Small intestine (tissue), 7 donors: ENCODE data around the gene DDIAS. TPM values are rescaled to one million over a fixed set of nuclear protein-coding genes. Genes with fewer than 3 reads are reported as not detected.
A peak's percentile ranks its signal among the peaks of the same experiment; 100 is the strongest.

ENCODE experiments used
- DNase-seq, 2 donors: peaks; one replicate each; pipeline versions ENCODE4 v3.0.0 to v3.0.0-alpha.2; 2013
- FAIRE-seq: peaks from 2 replicates; lab custom pipeline; 2012; peaks lifted over from hg19 to GRCh38; lab: Jason Lieb, UNC
- H3K27ac ChIP-seq, 3 donors: one replicate each; pipeline ENCODE4 v1.5.1; 2013; ENCODE audit warnings: low read length in 2 of 3, mild to moderate bottlenecking in 2 of 3, control low read depth in 1 of 3, inconsistent platforms in 1 of 3, low read depth in 1 of 3, moderate library complexity in 1 of 3
- H3K27me3 ChIP-seq, 3 donors: one replicate each; pipeline ENCODE4 v1.6.1; 2013; ENCODE audit warnings: low read length in 3 of 3, inconsistent platforms in 1 of 3; ENCODE audit not compliant: control insufficient read depth in 3 of 3, insufficient read depth in 3 of 3
- H3K36me3 ChIP-seq, 3 donors: one replicate each; pipeline ENCODE4 v1.6.1; 2013; ENCODE audit warnings: low read length in 3 of 3, inconsistent platforms in 1 of 3, low read depth in 1 of 3, mild to moderate bottlenecking in 1 of 3, moderate library complexity in 1 of 3; ENCODE audit not compliant: control insufficient read depth in 3 of 3, insufficient read depth in 2 of 3
- H3K4me1 ChIP-seq, 3 donors: one replicate each; pipeline ENCODE4 v1.6.1; 2013; ENCODE audit warnings: low read length in 2 of 3, inconsistent platforms in 1 of 3, low read depth in 1 of 3, mild to moderate bottlenecking in 1 of 3, moderate library complexity in 1 of 3; ENCODE audit not compliant: control insufficient read depth in 3 of 3, insufficient read depth in 2 of 3
- H3K4me3 ChIP-seq, 3 donors: one replicate each; pipeline ENCODE4 v1.5.1; 2013; ENCODE audit warnings: low read length in 3 of 3, control low read depth in 1 of 3, inconsistent platforms in 1 of 3, low read depth in 1 of 3, mild to moderate bottlenecking in 1 of 3, moderate library complexity in 1 of 3
- H3K9me3 ChIP-seq, 2 donors: one replicate each; pipeline ENCODE4 v1.6.1; 2013; ENCODE audit warnings: low read depth in 1 of 2, low read length in 1 of 2; ENCODE audit not compliant: control insufficient read depth in 2 of 2, insufficient read depth in 1 of 2
- WGBS, 3 donors: extraction: QIAGEN DNeasy Blood & Tissue Kit; methylation state at CpG; one replicate each; pipeline ENCODE4 v1.1.7; 2013; 5-methylcytosine and 5-hydroxymethylcytosine counted together
- polyA plus RNA-seq, 4 donors: library from polyadenylated mRNA; stranded (reverse) in 3 of 4; unstranded in 1 of 4; fragments of 200-250 nt in 3 of 4; fragments of 120-200 nt in 1 of 4; gene quantifications; one replicate each; pipeline versions ENCODE4 v1.2.1 to v1.2.3, GENCODE V29; 2013
- donor health status: healthy with polysubstance abuse.
- donor health status: control.
- donor health status: control.
- donor health status: Bipolar disorder and iron deficiency.
- donor health status: healthy.

Gene DDIAS
- polyA plus RNA-seq, 4 donors = 0.45 to 2.6 (median 2.1) TPM; not detected in 1

DNA sequence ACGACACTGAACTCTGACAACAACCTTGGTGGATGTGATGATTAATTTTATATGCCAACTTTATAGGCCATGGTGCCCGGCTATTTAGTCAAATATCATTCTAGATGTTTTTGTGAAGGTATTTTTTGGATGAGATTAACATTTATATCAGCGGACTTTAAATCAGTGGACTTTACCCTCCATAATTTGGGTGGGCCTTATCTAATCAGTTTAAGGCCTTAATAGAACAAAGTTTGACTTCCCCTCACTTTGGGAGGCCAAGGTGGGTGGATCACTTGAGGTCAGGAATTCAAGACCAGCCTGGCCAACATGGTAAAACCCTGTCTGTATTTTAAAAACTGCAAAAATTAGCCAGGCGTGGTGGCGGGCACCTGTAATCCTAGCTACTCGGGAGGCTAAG, 5.4 kb upstream of the DDIAS start:
- no peak for FAIRE-seq
- WGBS, 3 donors = 55 to 82% (median 72%) methylated on average over 6 of the region's 6 CpGs
- Histone ChIP-seq H3K27me3 (no peaks in the 10 kb centered on the region), H3K9me3 (no peaks in the 10 kb centered on the region), H3K27ac (no peak overlapping the region), H3K36me3 (no peaks in the 10 kb centered on the region), H3K4me3 (no peak overlapping the region), H3K4me1 (peaks cover 0 to 13% (median 5%) of the 10 kb centered on the region in 3 donors)
- DNase-seq = peak in 1 of 2 donors; percentile 9

DNA sequence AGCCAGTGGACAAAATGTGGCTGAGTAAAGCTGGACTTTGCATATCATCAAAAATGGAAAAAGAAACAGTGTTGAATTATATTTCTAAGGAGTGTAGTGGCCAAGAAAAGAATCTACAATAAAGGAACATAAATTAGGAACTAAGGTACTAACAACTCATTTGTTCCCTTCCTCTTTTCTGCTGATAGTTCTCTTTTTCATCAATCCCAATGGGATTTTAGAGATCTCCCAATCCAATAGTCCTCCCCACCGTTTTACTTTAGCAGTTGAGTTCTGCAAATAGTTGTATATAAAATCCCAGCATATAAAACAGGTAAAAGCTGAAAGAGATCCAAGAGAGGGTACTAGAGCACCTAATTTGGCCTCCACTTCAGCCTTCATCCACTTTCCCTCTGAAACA, 3.3 kb upstream of the DDIAS start:
- Histone ChIP-seq H3K27ac (no peak overlapping the region), H3K4me1 (peaks cover 0 to 17% (median 8%) of the 10 kb centered on the region in 3 donors), H3K27me3 (no peaks in the 10 kb centered on the region), H3K9me3 (no peaks in the 10 kb centered on the region), H3K36me3 (no peaks in the 10 kb centered on the region), H3K4me3 (no peak overlapping the region)
- 46 to 50% (median 49%) methylated on average over 1 of the region's 1 CpG for WGBS, 3 donors
- FAIRE-seq (no peak), DNase-seq (no peak)

DNA sequence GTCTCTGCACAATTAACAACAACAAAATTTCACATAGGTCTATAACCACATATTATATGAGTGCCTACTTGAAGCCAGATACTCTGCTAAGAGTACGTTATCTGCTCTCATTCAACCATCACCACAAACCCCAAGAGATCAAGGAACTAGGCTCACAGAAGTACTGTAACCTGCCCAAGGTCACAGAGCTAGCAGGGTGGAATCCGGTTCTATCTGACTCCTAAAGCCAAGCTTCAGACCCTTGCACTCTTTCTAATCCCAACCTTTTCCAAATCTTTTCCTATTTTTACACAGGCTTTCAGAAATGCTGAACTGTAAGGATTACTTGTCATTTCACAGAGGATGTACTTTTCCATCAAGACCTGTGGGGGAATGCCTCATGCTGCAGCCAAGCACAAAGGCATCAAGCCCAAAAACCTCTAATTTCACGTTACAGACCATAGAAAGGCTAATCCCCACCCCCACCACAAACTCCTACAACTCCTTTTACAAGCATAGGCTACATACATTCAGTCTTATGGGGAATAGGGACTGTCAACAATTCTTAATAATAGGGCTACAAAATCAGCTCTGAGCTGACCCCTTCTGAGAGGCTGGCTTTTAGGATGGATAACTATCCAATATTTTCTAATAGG, 2.2 kb upstream of the DDIAS start:
- Histone ChIP-seq H3K27me3 (no peaks in the 10 kb centered on the region), H3K4me1 (peaks cover 0 to 17% (median 8%) of the 10 kb centered on the region in 3 donors), H3K27ac (peak overlapping the region in 1 of 3 donors; percentile 6), H3K4me3 (peak overlapping the region in 1 of 3 donors; percentile 90), H3K36me3 (no peaks in the 10 kb centered on the region), H3K9me3 (no peaks in the 10 kb centered on the region)
- no peak for FAIRE-seq
- peak; percentile 19 to 31 for DNase-seq
- WGBS, 3 donors = 19 to 32% (median 22%) methylated on average over 3 of the region's 3 CpGs

DNA sequence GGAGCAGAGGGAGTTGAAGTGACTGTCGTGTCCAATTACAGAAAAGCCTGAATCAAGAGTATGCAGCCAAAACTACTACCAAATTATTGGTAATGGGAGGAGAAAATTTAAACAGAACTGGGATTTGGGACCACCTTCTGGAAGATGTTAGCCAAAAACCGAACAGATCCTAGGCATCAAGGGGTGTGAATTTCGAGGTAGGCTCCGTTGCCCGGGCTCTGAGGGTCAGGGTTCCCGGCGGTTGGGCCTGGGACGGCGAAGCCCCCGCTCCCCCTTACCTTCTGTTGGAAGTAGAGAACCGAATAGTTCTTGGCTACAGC, 1.6 kb upstream of the DDIAS start:
- DNase-seq (no peak), FAIRE-seq (no peak)
- WGBS, 3 donors = 0 to 3% (median 1%) methylated on average over 11 of the region's 11 CpGs
- Histone ChIP-seq H3K27ac (peak overlapping the region; percentile 87 to 99 (median 90)), H3K36me3 (no peaks in the 10 kb centered on the region), H3K4me1 (peaks cover 0 to 17% (median 8%) of the 10 kb centered on the region in 3 donors), H3K27me3 (no peaks in the 10 kb centered on the region), H3K9me3 (no peaks in the 10 kb centered on the region), H3K4me3 (peak overlapping the region; percentile 56 to 90 (median 64))

DNA sequence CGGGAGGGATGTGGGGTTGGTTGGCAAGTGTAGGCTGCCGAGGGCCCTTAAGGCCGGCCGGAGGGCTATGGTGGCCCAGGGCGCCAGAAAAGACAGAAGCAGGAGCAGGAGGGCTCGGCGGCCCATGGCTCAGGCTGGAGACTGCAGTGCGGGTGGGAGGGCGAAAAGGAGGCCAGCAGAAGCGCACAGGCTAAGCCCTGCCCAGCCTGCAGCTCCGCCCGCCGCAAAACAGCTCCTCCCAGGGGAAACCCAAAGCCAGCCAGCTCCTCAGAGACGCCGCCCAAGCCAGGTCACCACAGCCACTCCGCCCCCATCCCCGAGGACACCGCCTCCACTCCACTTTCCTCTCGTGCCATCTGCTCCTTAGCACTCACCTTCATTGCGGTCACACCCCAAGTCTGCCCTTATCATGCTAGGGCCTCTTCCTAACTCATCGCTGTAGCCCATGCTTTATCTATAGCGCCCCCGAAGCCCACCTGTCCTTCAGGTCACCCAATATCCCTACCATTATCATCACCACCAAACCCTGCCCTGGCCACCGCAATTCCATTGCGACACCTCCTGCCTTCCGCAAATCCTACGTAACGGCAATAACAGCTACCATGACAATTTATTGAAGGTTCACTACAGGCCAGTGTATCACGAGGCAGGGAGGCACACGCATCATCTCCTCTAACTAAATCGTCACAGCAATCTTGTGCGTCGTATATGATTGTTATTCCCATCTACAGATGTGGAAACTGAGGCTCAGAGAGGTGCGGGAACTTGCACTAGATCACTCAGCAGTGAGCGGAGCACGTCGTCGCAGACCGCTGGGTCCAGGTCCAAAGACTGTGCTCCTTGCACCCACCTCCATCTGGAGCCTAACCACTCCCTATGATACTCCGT, 1.0 kb upstream of the DDIAS start, which contains the start of gene PRCP:
Gene PRCP, minus strand, starts transcription at position 154 of the 888 bp plus-strand sequence. Its CDS starts 28 bp downstream, at position 126.
- 1% methylated on average over 32 to 40 of the region's 40 CpGs for WGBS, 3 donors
- peak; percentile 93 to 95 for DNase-seq

DNA sequence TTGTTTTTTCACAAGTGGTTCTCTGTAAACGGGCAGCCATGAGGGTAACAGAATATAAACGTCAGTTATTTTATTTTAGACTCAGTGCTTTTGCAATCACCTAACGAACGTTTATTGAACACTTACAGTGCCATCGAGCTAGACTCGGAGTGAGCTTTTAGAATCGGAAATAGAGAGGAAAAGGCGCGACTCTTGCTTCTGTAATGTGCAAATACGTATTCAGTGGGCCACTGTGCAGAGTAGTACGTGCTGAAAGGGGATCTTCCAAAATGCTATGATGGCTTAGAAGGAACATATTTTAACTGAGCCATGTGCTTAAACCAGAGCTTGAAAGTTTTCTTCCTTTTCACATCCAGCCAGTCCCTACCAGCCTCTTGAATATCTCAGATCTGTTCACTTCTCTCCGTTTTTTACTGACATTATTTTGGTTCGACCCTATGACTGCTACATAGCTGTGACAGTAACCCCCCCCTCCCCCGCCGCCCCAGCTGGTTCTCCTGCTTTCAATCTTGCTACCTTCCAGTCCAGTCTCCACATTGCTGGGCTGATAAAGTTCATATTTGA, 468 bp downstream of the DDIAS start:
- Histone ChIP-seq H3K27ac (no peak overlapping the region), H3K27me3 (no peaks in the 10 kb centered on the region), H3K4me3 (peak overlapping the region in 2 of 3 donors; percentile 23 to 90), H3K4me1 (peaks cover 0 to 13% (median 8%) of the 10 kb centered on the region in 3 donors), H3K36me3 (no peaks in the 10 kb centered on the region), H3K9me3 (no peaks in the 10 kb centered on the region)
- no peak for FAIRE-seq
- WGBS, 3 donors = 2 to 3% (median 3%) methylated on average over 15 of the region's 15 CpGs
- no peak for DNase-seq

More for the DNA sequence above, 1.0 kb upstream of the DDIAS start, which contains the start of gene PRCP:
- peaks cover 0 to 17% (median 8%) of the 10 kb centered on the region in 3 donors for H3K4me1 ChIP-seq
- H3K9me3 ChIP-seq = no peaks in the 10 kb centered on the region
- peak within 1 kb of the TSS; percentile 56 to 90 (median 64) for H3K4me3 ChIP-seq
- FAIRE-seq = no peak
- peak within 1 kb of the TSS; percentile 87 to 99 (median 90) for H3K27ac ChIP-seq
- no peaks in the 10 kb centered on the region for H3K27me3 ChIP-seq
- H3K36me3 ChIP-seq = no peaks in the 10 kb centered on the region

DNA sequence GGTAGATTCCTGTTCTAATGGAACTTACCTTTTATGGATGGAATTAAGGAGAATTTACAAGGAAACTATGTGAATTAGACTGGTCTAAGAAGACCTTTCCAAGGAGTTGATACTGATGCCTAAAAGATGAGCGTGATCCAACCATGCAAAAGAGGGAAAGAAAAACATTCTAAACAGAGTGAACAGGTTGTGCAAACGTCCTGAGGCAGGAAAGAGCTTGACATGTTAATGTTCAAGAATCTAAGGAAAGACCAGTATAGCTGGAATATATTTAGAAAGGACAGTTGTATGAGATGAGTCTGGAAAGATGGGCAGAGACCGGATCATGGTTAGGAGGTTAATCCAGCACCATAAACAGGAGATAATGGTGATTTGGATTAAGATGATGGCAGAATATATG, 1.3 kb downstream of the DDIAS start:
- Histone ChIP-seq H3K4me1 (peaks cover 0 to 13% (median 8%) of the 10 kb centered on the region in 3 donors), H3K27ac (no peak overlapping the region), H3K36me3 (no peaks in the 10 kb centered on the region), H3K27me3 (no peaks in the 10 kb centered on the region), H3K4me3 (no peak overlapping the region), H3K9me3 (no peaks in the 10 kb centered on the region)
- DNase-seq (no peak), FAIRE-seq (no peak)
- WGBS, 3 donors = 63 to 76% (median 73%) methylated on average over 3 of the region's 3 CpGs
